Loucy (cell line): ENCODE data around the gene CACNA1C.

Experiments
- H2AFZ ChIP-seq: fragments of 200-600 bp; sonication (generic); 2 replicates; pipeline ENCODE4 v1.6.0; 2016; ENCODE audit warnings: antibody characterized with exemption, mild to moderate bottlenecking, low read length, moderate library complexity
- H3F3A ChIP-seq: fragments of 200-600 bp; 2 replicates; pipeline ENCODE4 v1.6.0; 2016; ENCODE audit warnings: antibody characterized with exemption, low read depth, mild to moderate bottlenecking
- H3K27me3 ChIP-seq: fragments of 200-600 bp; sonication (generic); 2 replicates; pipeline ENCODE4 v1.6.1; 2014; ENCODE audit warnings: low read length, mild to moderate bottlenecking; ENCODE audit not compliant: insufficient read depth, poor library complexity, severe bottlenecking
- H3K36me3 ChIP-seq: fragments of 200-600 bp; sonication (generic); 2 replicates; pipeline ENCODE4 v1.6.1; 2016; ENCODE audit warnings: low read length; ENCODE audit not compliant: insufficient read depth
- H3K4me1 ChIP-seq: fragments of 200-600 bp; sonication (generic); 2 replicates; pipeline ENCODE4 v1.5.1; 2014; ENCODE audit warnings: low read length, mild to moderate bottlenecking; ENCODE audit not compliant: insufficient read depth, poor library complexity, severe bottlenecking
- H3K4me2 ChIP-seq: fragments of 200-600 bp; sonication (generic); 2 replicates; pipeline ENCODE4 v1.6.0; 2014; ENCODE audit warnings: antibody characterized with exemption, low read length, low read depth, mild to moderate bottlenecking; ENCODE audit not compliant: poor library complexity, severe bottlenecking
- H3K4me3 ChIP-seq: fragments of 200-600 bp; sonication (generic); 2 replicates; pipeline ENCODE4 v1.5.1; 2014; ENCODE audit warnings: low read length, mild to moderate bottlenecking, mixed read lengths; ENCODE audit not compliant: poor library complexity, severe bottlenecking
- H3K79me2 ChIP-seq: fragments of 200-600 bp; sonication (generic); 2 replicates; pipeline ENCODE4 v1.6.1; 2014; ENCODE audit warnings: low read length; ENCODE audit not compliant: insufficient read depth
- H3K9ac ChIP-seq: fragments of 200-600 bp; sonication (generic); 2 replicates; pipeline ENCODE4 v1.6.0; 2014; ENCODE audit warnings: mild to moderate bottlenecking, low read depth, low read length, moderate library complexity; ENCODE audit not compliant: poor library complexity, severe bottlenecking
- H3K9me2 ChIP-seq: fragments of 200-600 bp; sonication (generic); replicated peaks from 2 replicates; pipeline ENCODE4 v1.6.1; 2016; ENCODE audit warnings: low read depth, low read length, mixed read lengths
- H3K9me3 ChIP-seq: fragments of 200-600 bp; sonication (generic); 2 replicates; pipeline ENCODE4 v1.6.1; 2014; ENCODE audit warnings: mild to moderate bottlenecking, antibody characterized with exemption, low read length, low read depth; ENCODE audit not compliant: insufficient read depth
- H4K20me1 ChIP-seq: fragments of 200-600 bp; sonication (generic); 2 replicates; pipeline ENCODE4 v1.6.0; 2014; ENCODE audit warnings: antibody characterized with exemption, low read length, mild to moderate bottlenecking; ENCODE audit not compliant: insufficient read depth, poor library complexity, severe bottlenecking
- CTCF ChIP-seq: fragments of 200-600 bp; sonication (generic); conservative IDR thresholded peaks from 2 replicates; pipeline ENCODE4 v1.5.1; 2014; ENCODE audit warnings: mild to moderate bottlenecking, antibody characterized with exemption, low read length
- EZH2phosphoT487 ChIP-seq: fragments of 200-600 bp; IDR thresholded peaks from 2 replicates; pipeline ENCODE4 v1.6.1; 2018; ENCODE audit warnings: antibody characterized with exemption, mild to moderate bottlenecking, moderate library complexity, borderline replicate concordance

The CACNA1C gene

GRCh38 chr12:2168808-2169207, 116.0 kb downstream of the CACNA1C start:
- no peak overlapping the region for H3K4me2 ChIP-seq
- no peaks in the 10 kb centered on the region for H3K9me2 ChIP-seq
- H3K79me2 ChIP-seq = no peaks in the 10 kb centered on the region
- H3K9me3 ChIP-seq = peaks cover 6% of the 10 kb centered on the region; the same call in 1 of the 2 replicates
- H3F3A ChIP-seq = no peaks in the 10 kb centered on the region
- no peaks in the 10 kb centered on the region for H3K27me3 ChIP-seq
- no peaks in the 10 kb centered on the region for H4K20me1 ChIP-seq
- H3K4me3 ChIP-seq = no peak overlapping the region
- TF ChIP-seq CTCF (no peak), EZH2phosphoT487 (no peak)
- H3K4me1 ChIP-seq = no peaks in the 10 kb centered on the region
- no peak overlapping the region for H2AFZ ChIP-seq
- H3K9ac ChIP-seq = no peak overlapping the region
- no peaks in the 10 kb centered on the region for H3K36me3 ChIP-seq

- no peaks in the 10 kb centered on the region for H3K27me3 ChIP-seq
- no peaks in the 10 kb centered on the region for H3K4me1 ChIP-seq
- no peak overlapping the region for H2AFZ ChIP-seq
- H3K9ac ChIP-seq = no peak overlapping the region
- no peaks in the 10 kb centered on the region for H3K79me2 ChIP-seq
- no peaks in the 10 kb centered on the region for H3K9me2 ChIP-seq
- H3K36me3 ChIP-seq = no peaks in the 10 kb centered on the region
- no peaks in the 10 kb centered on the region for H3F3A ChIP-seq
- peaks cover 6% of the 10 kb centered on the region; the same call in 1 of the 2 replicates for H3K9me3 ChIP-seq
- no peak overlapping the region for H3K4me2 ChIP-seq
- no peak overlapping the region for H3K4me3 ChIP-seq
- no peaks in the 10 kb centered on the region for H4K20me1 ChIP-seq
- TF ChIP-seq EZH2phosphoT487 = no peak
- TF ChIP-seq CTCF = no peak
Measured at GRCh38 chr12:2169489-2169888, 116.7 kb downstream of the CACNA1C start.

GRCh38 chr12:2169940-2170339, 117.2 kb downstream of the CACNA1C start:
- Histone ChIP-seq H3K4me1 (no peaks in the 10 kb centered on the region), H2AFZ (no peak overlapping the region), H3K27me3 (no peaks in the 10 kb centered on the region), H3K9me3 (peaks cover 6% of the 10 kb centered on the region; the same call in 1 of the 2 replicates), H3K9me2 (no peaks in the 10 kb centered on the region), H3K36me3 (no peaks in the 10 kb centered on the region), H3F3A (no peaks in the 10 kb centered on the region), H3K4me3 (no peak overlapping the region), H3K4me2 (no peak overlapping the region), H4K20me1 (no peaks in the 10 kb centered on the region), H3K9ac (no peak overlapping the region), H3K79me2 (no peaks in the 10 kb centered on the region)
- TF ChIP-seq CTCF = no peak
- no peak for TF ChIP-seq EZH2phosphoT487
